HCT116 (cell line): ENCODE data around the gene ABCB6. TPM values are rescaled to one million over a fixed set of nuclear protein-coding genes. Genes with fewer than 3 reads are reported as not detected.

ENCODE experiments used
- ATAC-seq: fragments of 200-7000 bp; cut with Tn5 transposase; 2 replicates; pipeline ENCODE4 v1.9.1; 2020; ENCODE audit warnings: mild to moderate bottlenecking, moderate library complexity
- BruUV-seq: library from RNA; stranded (reverse); fragments of 400-500 nt; replicated peaks from 2 replicates; lab custom pipeline; 2021; lab: Mats Ljungman, UMichigan
- CTCF ChIA-PET: fragments of 300-600 bp; sonication (Branson Sonifier 250); formaldehyde crosslinking; loops from one replicate; lab custom pipeline; 2021; ENCODE audit warnings: antibody characterized with exemption; lab: Charles Lee
- POLR2A ChIA-PET: fragments of 300-600, 350-600 bp; sonication (Branson Sonifier 250); formaldehyde crosslinking; loops from one replicate; lab custom pipeline; 2021; ENCODE audit warnings: antibody characterized with exemption; lab: Charles Lee
- RAD21 ChIA-PET, 2 experiments: fragments of 300-600 bp; sonication (Branson Sonifier 250); formaldehyde crosslinking; loops; one replicate each; lab custom pipeline; 2023; ENCODE audit warnings: low total read pairs in 2 of 2; ENCODE audit not compliant: uncharacterized antibody in 2 of 2, unreplicated experiment in 2 of 2, low non-redundant PET in 1 of 2; lab: Charles Lee
- DNase-seq: peaks from one replicate; pipeline ENCODE4 v3.0.0-alpha.2; 2010; ENCODE audit warnings: low read depth, low spot score
- H2AFZ ChIP-seq: fragments of 200-600 bp; shearing (Covaris generic), sonication (generic); 2 replicates; pipeline ENCODE4 v1.6.1; 2017; ENCODE audit warnings: low read depth, mixed run types, mixed read lengths, antibody characterized with exemption, low read length; ENCODE audit not compliant: poor library complexity, severe bottlenecking
- H3K27ac ChIP-seq: 2 replicates; pipeline ENCODE4 v1.5.1; 2012; ENCODE audit warnings: low read depth, low read length
- H3K27me3 ChIP-seq: fragments of 200-600 bp; sonication (generic); 2 replicates; pipeline ENCODE4 v1.6.1; 2016; ENCODE audit warnings: mixed run types, low read length, mixed read lengths; ENCODE audit not compliant: insufficient read depth
- H3K36me3 ChIP-seq, 2 experiments: fragments of 200-500 bp in 1 of 2; fragments of 200-600 bp in 1 of 2; sonication (Bioruptor generic) in 1 of 2; sonication (generic) in 1 of 2; 2 replicates each; pipeline versions ENCODE4 v1.5.1 to v1.6.1; 2014 to 2016; ENCODE audit warnings: low read length in 2 of 2, inconsistent platforms in 1 of 2, mixed read lengths in 1 of 2, mixed run types in 1 of 2; ENCODE audit not compliant: insufficient read depth in 2 of 2, control insufficient read depth in 1 of 2
- H3K4me1 ChIP-seq, 2 experiments: fragments of 200-600 bp in 1 of 2; sonication (generic) in 1 of 2; 2 replicates each; pipeline versions ENCODE4 v1.5.1 to v1.6.1; 2012 to 2017; ENCODE audit warnings: low read length in 2 of 2, inconsistent platforms in 1 of 2, mild to moderate bottlenecking in 1 of 2, mixed read lengths in 1 of 2, mixed run types in 1 of 2, moderate library complexity in 1 of 2; ENCODE audit not compliant: insufficient read depth in 2 of 2, control insufficient read depth in 1 of 2
- H3K4me2 ChIP-seq: fragments of 200-600 bp; sonication (generic); 2 replicates; pipeline ENCODE4 v1.6.1; 2017; ENCODE audit warnings: mixed run types, low read length, mixed read lengths
- H3K4me3 ChIP-seq, 2 experiments: fragments of 200-600 bp in 1 of 2; sonication (generic) in 1 of 2; replicated peaks in 1 of 2; 2 replicates each; pipeline ENCODE4 v1.5.1; 2011 to 2016; ENCODE audit warnings: low read length in 2 of 2, control low read depth in 1 of 2, low read depth in 1 of 2, mild to moderate bottlenecking in 1 of 2, mixed read lengths in 1 of 2, mixed run types in 1 of 2
- H3K79me2 ChIP-seq: fragments of 200-600 bp; sonication (generic); 2 replicates; pipeline ENCODE4 v1.6.1; 2017; ENCODE audit warnings: mild to moderate bottlenecking, mixed run types, low read length, moderate library complexity, mixed read lengths; ENCODE audit not compliant: insufficient read depth
- H3K9ac ChIP-seq: fragments of 200-600 bp; sonication (generic); 2 replicates; pipeline ENCODE4 v1.6.1; 2016; ENCODE audit warnings: low read length, mixed read lengths
- H3K9me2 ChIP-seq: fragments of 200-600 bp; sonication (generic), shearing (Covaris generic); 2 replicates; pipeline ENCODE4 v1.6.1; 2017; ENCODE audit warnings: mixed run types, mild to moderate bottlenecking, moderate library complexity; ENCODE audit not compliant: insufficient read depth
- H3K9me3 ChIP-seq, 2 experiments: fragments of 200-500 bp in 1 of 2; fragments of 200-600 bp in 1 of 2; sonication (Bioruptor generic) in 1 of 2; sonication (generic) in 1 of 2; 2 replicates each; pipeline ENCODE4 v1.6.1; 2014 to 2017; ENCODE audit warnings: low read length in 2 of 2, mixed read lengths in 2 of 2, inconsistent platforms in 1 of 2, low read depth in 1 of 2, mild to moderate bottlenecking in 1 of 2, mixed run types in 1 of 2, moderate library complexity in 1 of 2; ENCODE audit not compliant: control insufficient read depth in 1 of 2, insufficient read depth in 1 of 2
- H4K20me1 ChIP-seq: fragments of 200-600 bp; sonication (generic), shearing (Covaris generic); 2 replicates; pipeline ENCODE4 v1.6.1; 2017; ENCODE audit warnings: mixed run types, mild to moderate bottlenecking, moderate library complexity; ENCODE audit not compliant: insufficient read depth
- EGR1 ChIP-seq: IDR thresholded peaks from 2 replicates; pipeline ENCODE4 v1.6.1; 2012; ENCODE audit warnings: low read depth
- ELF1 ChIP-seq: IDR thresholded peaks from 2 replicates; pipeline ENCODE4 v1.6.1; 2012; ENCODE audit warnings: low read depth, borderline replicate concordance
- EZH2 ChIP-seq: fragments of 200-600 bp; sonication (generic); IDR thresholded peaks from 2 replicates; pipeline ENCODE4 v1.6.1; 2017; ENCODE audit warnings: antibody characterized with exemption, mixed run types
- FOSL1 ChIP-seq: IDR thresholded peaks from 2 replicates; pipeline ENCODE4 v1.6.1; 2012; ENCODE audit warnings: low read depth
- POLR2A ChIP-seq: IDR thresholded peaks from 2 replicates; pipeline ENCODE4 v1.7.0; 2011; ENCODE audit warnings: borderline replicate concordance; ENCODE audit not compliant: insufficient read depth, insufficient read length; ENCODE audit errors: extremely low read depth
- POLR2AphosphoS5 ChIP-seq: IDR thresholded peaks from 2 replicates; pipeline ENCODE4 v1.6.1; 2011; ENCODE audit warnings: mild to moderate bottlenecking, low read depth, low read length, moderate library complexity
- YY1 ChIP-seq: IDR thresholded peaks from 2 replicates; pipeline ENCODE4 v1.6.1; 2011; ENCODE audit warnings: low read length, low read depth, moderate library complexity, mild to moderate bottlenecking; ENCODE audit not compliant: insufficient replicate concordance; ENCODE audit errors: extremely low read depth
- intact Hi-C: fragments of 100-400 bp; cut with micrococcal nuclease; formaldehyde crosslinking; loops from 2 replicates; pipeline ENCODE4 v1.10.0; 2022
- total RNA-seq: library from RNA; stranded (reverse); gene quantifications from one replicate; pipeline ENCODE4 v1.2.1, GENCODE V29; 2021; ENCODE audit not compliant: unreplicated experiment

The ABCB6 gene
- total RNA-seq, 1 experiment from 2014 or later, result 24.5 TPM

GRCh38 chr2:219245148-219245898 is 26.6 kb upstream of the ABCB6 start, which contains the start of the genes GLB1L and STK16 (continued):
- no peak for TF ChIP-seq EGR1
- peak; percentile 38 for TF ChIP-seq YY1
- TF ChIP-seq POLR2AphosphoS5, result peak; percentile 94

- no peaks in the 10 kb centered on the region for H4K20me1 ChIP-seq
- peak overlapping the region; percentile 79 for H3K27ac ChIP-seq
- H3K4me3 ChIP-seq, result peak overlapping the region; percentile 80 to 96
- DNase-seq, result no peak
- POLR2A ChIA-PET, result interaction anchor here (0.8 to 2.5 kb wide), 4 partner anchors 9 to 30 kb away, joined by 3 to 8 read pairs (median 7); partner anchors contain the start of genes ANKZF1, ATG9A and TUBA4A
- no peak for TF ChIP-seq EZH2
- TF ChIP-seq POLR2A, result no peak
- RAD21 ChIA-PET, result no interaction called here
- peaks cover 0 to 5% of the 10 kb centered on the region in 2 experiments; a peak in 2 of 4 replicates for H3K36me3 ChIP-seq
- H3K4me1 ChIP-seq, result peaks cover 22 to 33% of the 10 kb centered on the region in 2 experiments
- no peak for ATAC-seq
- H3K79me2 ChIP-seq, result peaks cover 14% of the 10 kb centered on the region; the same call in 1 of the 2 replicates
- peak overlapping the region; percentile 17 for H2AFZ ChIP-seq
- no peaks in the 10 kb centered on the region for H3K9me3 ChIP-seq
- CTCF ChIA-PET, result interaction anchor here (1.0 to 2.6 kb wide), 3 partner anchors 33 to 50 kb away, joined by 3 to 19 read pairs (median 3); partner anchors contain the start of gene DNAJB2
- no peaks in the 10 kb centered on the region for H3K9me2 ChIP-seq
- no peaks in the 10 kb centered on the region for H3K27me3 ChIP-seq
- intact Hi-C loops, result no loop called here
- peak overlapping the region; percentile 82 for H3K9ac ChIP-seq
- H3K4me2 ChIP-seq, result peak overlapping the region; percentile 87
- BruUV-seq, result TSS peak; percentile 79
Measured at GRCh38 chr2:219244789-219245147, 26.0 kb upstream of the ABCB6 start.

- RAD21 ChIA-PET, result no interaction called here
- TF ChIP-seq FOSL1 (no peak), ELF1 (no peak)
- intact Hi-C loops, result no loop called here
- Histone ChIP-seq H4K20me1 (no peaks in the 10 kb centered on the region), H3K27ac (no peak overlapping the region), H3K4me2 (no peak overlapping the region), H3K27me3 (no peaks in the 10 kb centered on the region), H3K9me2 (no peaks in the 10 kb centered on the region), H3K4me1 (peaks cover 8 to 19% of the 10 kb centered on the region in 2 experiments), H3K36me3 (peaks cover 0 to 5% of the 10 kb centered on the region in 2 experiments; a peak in 3 of 4 replicates), H3K4me3 (no peak overlapping the region), H3K9ac (no peak overlapping the region), H3K9me3 (no peaks in the 10 kb centered on the region), H3K79me2 (peaks cover 14% of the 10 kb centered on the region; the same call in 1 of the 2 replicates), H2AFZ (no peak overlapping the region)
- no TSS peak for BruUV-seq
- POLR2A ChIA-PET, result no interaction called here
- ATAC-seq (no peak), DNase-seq (no peak)
- CTCF ChIA-PET, result no interaction called here
Measured at GRCh38 chr2:219243291-219243761, 24.6 kb upstream of the ABCB6 start.
